K562 (cell line): ENCODE results near the gene VHLL. TPM values are rescaled to one million over a fixed set of nuclear protein-coding genes. Genes with fewer than 3 reads are reported as not detected.

Source experiments
- CBFA2T2 ChIP-seq: fragments of 450-650 bp; conservative IDR thresholded peaks from 2 replicates; pipeline ENCODE4 v1.6.1; 2017; ENCODE audit warnings: mild to moderate bottlenecking
- ETS2 ChIP-seq: IDR thresholded peaks from 2 replicates; pipeline ENCODE4 v1.6.1; 2016; ENCODE audit warnings: borderline replicate concordance, missing genetic modification characterization, mild to moderate bottlenecking, moderate library complexity, missing compliant biosample characterization; ENCODE audit not compliant: poor library complexity, severe bottlenecking
- MTA2 ChIP-seq: fragments of 450-650 bp; IDR thresholded peaks from 2 replicates; pipeline ENCODE4 v1.6.1; 2016; ENCODE audit warnings: low read depth
- PHB ChIP-seq: fragments of 250-450 bp; sonication (Bioruptor Pico); IDR thresholded peaks from 2 replicates; pipeline ENCODE4 v1.5.0; 2021
- POLR2A ChIP-seq: fragments of 450-650 bp; conservative IDR thresholded peaks from 2 replicates; pipeline ENCODE4 v1.6.1; 2016
- POLR2B ChIP-seq: fragments of 450-650 bp; IDR thresholded peaks from 2 replicates; pipeline ENCODE4 v1.6.1; 2018; ENCODE audit warnings: low read depth; ENCODE audit not compliant: partially characterized antibody
- SMARCA4 ChIP-seq: fragments of 450-650 bp; IDR thresholded peaks from 2 replicates; pipeline ENCODE4 v1.6.1; 2016
- SMARCE1 ChIP-seq: fragments of 450-650 bp; IDR thresholded peaks from 2 replicates; pipeline ENCODE4 v1.7.1; 2016; ENCODE audit warnings: mild to moderate bottlenecking
- TAL1 ChIP-seq: fragments of 450-650 bp; IDR thresholded peaks from 2 replicates; pipeline ENCODE4 v1.6.1; 2016; ENCODE audit warnings: mild to moderate bottlenecking
- ZFP30 ChIP-seq: fragments of 250-450 bp; sonication (Bioruptor Pico); IDR thresholded peaks from 2 replicates; pipeline ENCODE4 v1.8.0; 2022; ENCODE audit warnings: moderate library complexity, mild to moderate bottlenecking, inconsistent platforms, borderline replicate concordance
- ZFPM2 ChIP-seq: fragments of 250-450 bp; sonication (Bioruptor Pico); IDR thresholded peaks from 2 replicates; pipeline ENCODE4 v1.5.1; 2022; ENCODE audit warnings: mild to moderate bottlenecking
- ZNF212 ChIP-seq: fragments of 450-650 bp; formaldehyde crosslinking; IDR thresholded peaks from 2 replicates; pipeline ENCODE4 v1.4.0; 2020; ENCODE audit warnings: mild to moderate bottlenecking
- ZNF551 ChIP-seq: fragments of 250-450 bp; sonication (Bioruptor Pico); IDR thresholded peaks from 2 replicates; pipeline ENCODE4 v1.5.0; 2021; ENCODE audit warnings: mild to moderate bottlenecking, moderate library complexity
- ZNF780A ChIP-seq: fragments of 250-450 bp; sonication (Bioruptor Pico); IDR thresholded peaks from 2 replicates; pipeline ENCODE4 v1.5.0; 2021; ENCODE audit warnings: mild to moderate bottlenecking
- polyA plus RNA-seq, 8 experiments: library from polyadenylated mRNA; depleted of rRNA in 4 of 8; stranded (reverse) in 5 of 8; unstranded in 3 of 8; fragments of >200 nt; fragmentation: Nextera tagmentation in 2 of 8; fragmentation: Illumina TruSeq in 1 of 8; extraction: Ambion mirVana in 2 of 8; extraction: Trizol in 1 of 8; gene quantifications; 2 replicates each; pipeline versions ENCODE4 v1.2.1 to v1.2.3, GENCODE V29; 2011 to 2014; ENCODE audit warnings: inconsistent platforms in 1 of 8, missing spikeins in 1 of 8
- total RNA-seq, 7 experiments: library from RNA; depleted of rRNA in 6 of 7; stranded (reverse); fragments of >200 nt in 6 of 7; fragmentation: Illumina TruSeq in 2 of 7; extraction: Trizol in 2 of 7; gene quantifications; 2 replicates each; pipeline versions ENCODE4 v1.2.1 to v1.2.3, GENCODE V29; 2011 to 2021; ENCODE audit warnings: low replicate concordance in 1 of 7
- TF ChIP-seq, protein P1 (sequence below): fragments of 250-450 bp; sonication (Bioruptor Pico); IDR thresholded peaks from 2 replicates; pipeline ENCODE4 v1.8.0; 2022; ENCODE audit warnings: moderate library complexity, mild to moderate bottlenecking, inconsistent platforms
- TF ChIP-seq, protein P2 (sequence below), 3 experiments: IDR thresholded peaks in 2 of 3; conservative IDR thresholded peaks in 1 of 3; 2 replicates each; pipeline ENCODE4 v1.5.1; 2011 to 2012; ENCODE audit warnings: low read length in 3 of 3, mild to moderate bottlenecking in 3 of 3, control low read depth in 2 of 3, improper control_type of control experiment in 1 of 3, inconsistent platforms in 1 of 3, low read depth in 1 of 3, mixed read lengths in 1 of 3, moderate library complexity in 1 of 3; ENCODE audit not compliant: insufficient read depth in 2 of 3
- TF ChIP-seq, protein P3 (sequence below): sonication (generic); formaldehyde crosslinking; IDR thresholded peaks from 2 replicates; pipeline ENCODE4 v1.8.0; 2023; ENCODE audit warnings: mild to moderate bottlenecking, missing genetic modification reagents
- TF ChIP-seq, protein P4 (sequence below): fragments of 250-450 bp; sonication (Bioruptor Pico); IDR thresholded peaks from 2 replicates; pipeline ENCODE4 v1.5.0; 2022; ENCODE audit warnings: mild to moderate bottlenecking
- TF ChIP-seq, protein P5 (sequence below): fragments of 450-650 bp; IDR thresholded peaks from 2 replicates; pipeline ENCODE4 v1.7.0; 2016; ENCODE audit warnings: borderline replicate concordance

The VHLL gene
- total and polyA plus RNA-seq, 9 of the 15 experiments (the other 6 are each of a cell fraction or from before 2014, with no cell fraction given), result not detected

DNA sequence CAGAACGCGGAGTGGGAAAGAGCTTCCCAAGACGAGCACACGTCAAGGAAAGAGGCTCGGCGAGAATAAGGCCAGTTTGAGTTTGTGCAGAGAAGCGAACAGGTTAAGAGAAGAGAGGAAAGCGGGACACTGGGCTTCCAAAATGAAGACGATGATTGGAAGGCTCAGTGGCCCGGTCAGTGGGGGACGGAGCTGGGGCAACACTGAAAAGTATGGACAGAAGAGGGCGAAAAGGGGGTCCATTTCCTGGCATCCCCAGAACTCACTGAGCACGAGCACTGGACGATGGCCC lies 38.7 kb upstream of the VHLL start (continued):
- TF ChIP-seq CBFA2T2 (no peak), ZNF551 (CRISPR knock-in tag) (no peak), POLR2A (no peak), POLR2B (no peak), SMARCE1 (peak; percentile 53; the same call in 1 of the 2 replicates), TAL1 (no peak), PHB (CRISPR knock-in tag) (no peak), ZNF780A (CRISPR knock-in tag) (no peak), ZFPM2 (CRISPR knock-in tag) (no peak), ZFP30 (CRISPR knock-in tag) (no peak), SMARCA4 (peak; percentile 54; the same call in 1 of the 2 replicates), ZNF212 (CRISPR knock-in tag) (no peak), ETS2 (tag) (no peak), MTA2 (0 out of 2 replicates have a peak, but pooled peaks have one; percentile 23)
- TF ChIP-seq, protein P1, sequence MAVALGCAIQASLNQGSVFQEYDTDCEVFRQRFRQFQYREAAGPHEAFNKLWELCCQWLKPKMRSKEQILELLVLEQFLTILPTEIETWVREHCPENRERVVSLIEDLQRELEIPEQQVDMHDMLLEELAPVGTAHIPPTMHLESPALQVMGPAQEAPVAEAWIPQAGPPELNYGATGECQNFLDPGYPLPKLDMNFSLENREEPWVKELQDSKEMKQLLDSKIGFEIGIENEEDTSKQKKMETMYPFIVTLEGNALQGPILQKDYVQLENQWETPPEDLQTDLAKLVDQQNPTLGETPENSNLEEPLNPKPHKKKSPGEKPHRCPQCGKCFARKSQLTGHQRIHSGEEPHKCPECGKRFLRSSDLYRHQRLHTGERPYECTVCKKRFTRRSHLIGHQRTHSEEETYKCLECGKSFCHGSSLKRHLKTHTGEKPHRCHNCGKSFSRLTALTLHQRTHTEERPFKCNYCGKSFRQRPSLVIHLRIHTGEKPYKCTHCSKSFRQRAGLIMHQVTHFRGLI, result no peak
- TF ChIP-seq, protein P2, sequence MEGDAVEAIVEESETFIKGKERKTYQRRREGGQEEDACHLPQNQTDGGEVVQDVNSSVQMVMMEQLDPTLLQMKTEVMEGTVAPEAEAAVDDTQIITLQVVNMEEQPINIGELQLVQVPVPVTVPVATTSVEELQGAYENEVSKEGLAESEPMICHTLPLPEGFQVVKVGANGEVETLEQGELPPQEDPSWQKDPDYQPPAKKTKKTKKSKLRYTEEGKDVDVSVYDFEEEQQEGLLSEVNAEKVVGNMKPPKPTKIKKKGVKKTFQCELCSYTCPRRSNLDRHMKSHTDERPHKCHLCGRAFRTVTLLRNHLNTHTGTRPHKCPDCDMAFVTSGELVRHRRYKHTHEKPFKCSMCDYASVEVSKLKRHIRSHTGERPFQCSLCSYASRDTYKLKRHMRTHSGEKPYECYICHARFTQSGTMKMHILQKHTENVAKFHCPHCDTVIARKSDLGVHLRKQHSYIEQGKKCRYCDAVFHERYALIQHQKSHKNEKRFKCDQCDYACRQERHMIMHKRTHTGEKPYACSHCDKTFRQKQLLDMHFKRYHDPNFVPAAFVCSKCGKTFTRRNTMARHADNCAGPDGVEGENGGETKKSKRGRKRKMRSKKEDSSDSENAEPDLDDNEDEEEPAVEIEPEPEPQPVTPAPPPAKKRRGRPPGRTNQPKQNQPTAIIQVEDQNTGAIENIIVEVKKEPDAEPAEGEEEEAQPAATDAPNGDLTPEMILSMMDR (IDR thresholded peaks at IDR 0.05 in 2 of 3, conservative IDR thresholded peaks at IDR 0.05 in 1 of 3; ENCODE audit: insufficient read depth in 2 of 3, low read depth in 1 of 3, low read length in 3 of 3), result 0 out of 6 replicates have a peak, but pooled peaks of 1 of the 3 experiments have one; percentile 16
- TF ChIP-seq, protein P3, sequence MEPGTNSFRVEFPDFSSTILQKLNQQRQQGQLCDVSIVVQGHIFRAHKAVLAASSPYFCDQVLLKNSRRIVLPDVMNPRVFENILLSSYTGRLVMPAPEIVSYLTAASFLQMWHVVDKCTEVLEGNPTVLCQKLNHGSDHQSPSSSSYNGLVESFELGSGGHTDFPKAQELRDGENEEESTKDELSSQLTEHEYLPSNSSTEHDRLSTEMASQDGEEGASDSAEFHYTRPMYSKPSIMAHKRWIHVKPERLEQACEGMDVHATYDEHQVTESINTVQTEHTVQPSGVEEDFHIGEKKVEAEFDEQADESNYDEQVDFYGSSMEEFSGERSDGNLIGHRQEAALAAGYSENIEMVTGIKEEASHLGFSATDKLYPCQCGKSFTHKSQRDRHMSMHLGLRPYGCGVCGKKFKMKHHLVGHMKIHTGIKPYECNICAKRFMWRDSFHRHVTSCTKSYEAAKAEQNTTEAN, result 0 out of 2 replicates have a peak, but pooled peaks have one; percentile 13
- TF ChIP-seq, protein P4, sequence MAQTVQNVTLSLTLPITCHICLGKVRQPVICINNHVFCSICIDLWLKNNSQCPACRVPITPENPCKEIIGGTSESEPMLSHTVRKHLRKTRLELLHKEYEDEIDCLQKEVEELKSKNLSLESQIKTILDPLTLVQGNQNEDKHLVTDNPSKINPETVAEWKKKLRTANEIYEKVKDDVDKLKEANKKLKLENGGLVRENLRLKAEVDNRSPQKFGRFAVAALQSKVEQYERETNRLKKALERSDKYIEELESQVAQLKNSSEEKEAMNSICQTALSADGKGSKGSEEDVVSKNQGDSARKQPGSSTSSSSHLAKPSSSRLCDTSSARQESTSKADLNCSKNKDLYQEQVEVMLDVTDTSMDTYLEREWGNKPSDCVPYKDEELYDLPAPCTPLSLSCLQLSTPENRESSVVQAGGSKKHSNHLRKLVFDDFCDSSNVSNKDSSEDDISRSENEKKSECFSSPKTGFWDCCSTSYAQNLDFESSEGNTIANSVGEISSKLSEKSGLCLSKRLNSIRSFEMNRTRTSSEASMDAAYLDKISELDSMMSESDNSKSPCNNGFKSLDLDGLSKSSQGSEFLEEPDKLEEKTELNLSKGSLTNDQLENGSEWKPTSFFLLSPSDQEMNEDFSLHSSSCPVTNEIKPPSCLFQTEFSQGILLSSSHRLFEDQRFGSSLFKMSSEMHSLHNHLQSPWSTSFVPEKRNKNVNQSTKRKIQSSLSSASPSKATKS (CRISPR knock-in tag), result no peak
- TF ChIP-seq, protein P5, sequence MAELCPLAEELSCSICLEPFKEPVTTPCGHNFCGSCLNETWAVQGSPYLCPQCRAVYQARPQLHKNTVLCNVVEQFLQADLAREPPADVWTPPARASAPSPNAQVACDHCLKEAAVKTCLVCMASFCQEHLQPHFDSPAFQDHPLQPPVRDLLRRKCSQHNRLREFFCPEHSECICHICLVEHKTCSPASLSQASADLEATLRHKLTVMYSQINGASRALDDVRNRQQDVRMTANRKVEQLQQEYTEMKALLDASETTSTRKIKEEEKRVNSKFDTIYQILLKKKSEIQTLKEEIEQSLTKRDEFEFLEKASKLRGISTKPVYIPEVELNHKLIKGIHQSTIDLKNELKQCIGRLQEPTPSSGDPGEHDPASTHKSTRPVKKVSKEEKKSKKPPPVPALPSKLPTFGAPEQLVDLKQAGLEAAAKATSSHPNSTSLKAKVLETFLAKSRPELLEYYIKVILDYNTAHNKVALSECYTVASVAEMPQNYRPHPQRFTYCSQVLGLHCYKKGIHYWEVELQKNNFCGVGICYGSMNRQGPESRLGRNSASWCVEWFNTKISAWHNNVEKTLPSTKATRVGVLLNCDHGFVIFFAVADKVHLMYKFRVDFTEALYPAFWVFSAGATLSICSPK, result peak; percentile 74; the same call in 1 of the 2 replicates
